ENCODE data around the gene PGBD5. TPM values are rescaled to one million over a fixed set of nuclear protein-coding genes. Genes with fewer than 3 reads are reported as not detected.

The PGBD5 gene
- polyA plus RNA-seq, 1 donor (not counting 4 experiments of a cell fraction or from before 2014, with no cell fraction given) = 0.28 TPM

DNA sequence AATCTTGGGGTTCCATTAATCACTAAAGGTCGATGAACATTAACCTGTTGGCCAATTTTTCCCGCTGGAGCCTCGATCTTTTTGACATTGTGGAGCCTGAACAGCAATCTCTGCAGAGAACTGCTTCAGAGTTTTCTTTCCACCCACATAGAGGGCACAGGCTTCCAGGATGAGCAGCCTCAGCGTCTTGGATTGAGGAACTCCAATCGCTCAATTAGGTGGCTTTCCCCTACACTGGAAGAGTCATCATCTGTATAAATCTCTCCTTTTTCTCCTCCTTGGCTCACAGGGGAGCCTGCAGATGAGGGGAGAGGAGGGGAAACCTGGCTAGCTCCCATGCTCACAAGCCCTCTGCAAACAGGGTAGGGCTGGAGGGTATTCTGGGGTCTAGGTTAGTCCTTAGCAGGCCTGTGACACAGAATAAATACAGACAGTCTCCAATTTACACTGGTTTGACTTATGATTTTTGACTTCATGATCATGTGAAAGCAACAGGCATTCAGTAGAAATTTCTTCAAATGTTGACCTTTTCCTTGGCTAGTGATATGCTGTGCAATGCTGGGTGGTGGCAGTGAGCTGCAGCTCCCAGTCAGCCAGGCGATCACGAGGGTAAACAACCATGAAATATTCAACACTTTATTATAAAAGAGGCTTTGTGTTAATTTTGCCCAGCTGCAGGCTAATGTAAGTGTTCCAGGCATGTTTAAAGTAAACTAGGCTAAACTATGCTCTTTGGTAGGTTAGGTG, 80.8 kb downstream of the PGBD5 start:
- no peaks in the 10 kb centered on the region for H3K4me1 ChIP-seq (ENCODE audit: control insufficient read depth, extremely low read depth, insufficient read depth, low read length)
- no peaks in the 10 kb centered on the region for H4K20me1 ChIP-seq (ENCODE audit: control insufficient read depth, extremely low read depth, insufficient read depth, low read length)
- H3K4me2 ChIP-seq (ENCODE audit: control insufficient read depth, extremely low read depth, insufficient read depth, low read depth, low read length) = no peak overlapping the region
- no peaks in the 10 kb centered on the region for H3K9me3 ChIP-seq (ENCODE audit: control insufficient read depth, low read depth, low read length)
- H3K9ac ChIP-seq (ENCODE audit: control insufficient read depth, extremely low read depth, insufficient read depth, low read length) = no peak overlapping the region
- H3K79me2 ChIP-seq (ENCODE audit: control insufficient read depth, insufficient read depth, low read length) = no peaks in the 10 kb centered on the region
- FAIRE-seq = no peak
- H3K27me3 ChIP-seq (ENCODE audit: control insufficient read depth, extremely low read depth, insufficient read depth, low read length) = peaks cover 16% of the 10 kb centered on the region
- H2AFZ ChIP-seq (ENCODE audit: control insufficient read depth, low read length) = no peak overlapping the region
- H3K9me1 ChIP-seq (ENCODE audit: control insufficient read depth, extremely low read depth, insufficient read depth, low read length) = no peaks in the 10 kb centered on the region
- H3K36me3 ChIP-seq (ENCODE audit: control insufficient read depth in 2 of 2, extremely low read depth in 1 of 2, insufficient read depth in 2 of 2, low read length in 2 of 2) = no peaks in the 10 kb centered on the region
- TF ChIP-seq EZH2 (IDR thresholded peaks at IDR 0.05; ENCODE audit: low read length) = no peak
- TF ChIP-seq, protein P1, sequence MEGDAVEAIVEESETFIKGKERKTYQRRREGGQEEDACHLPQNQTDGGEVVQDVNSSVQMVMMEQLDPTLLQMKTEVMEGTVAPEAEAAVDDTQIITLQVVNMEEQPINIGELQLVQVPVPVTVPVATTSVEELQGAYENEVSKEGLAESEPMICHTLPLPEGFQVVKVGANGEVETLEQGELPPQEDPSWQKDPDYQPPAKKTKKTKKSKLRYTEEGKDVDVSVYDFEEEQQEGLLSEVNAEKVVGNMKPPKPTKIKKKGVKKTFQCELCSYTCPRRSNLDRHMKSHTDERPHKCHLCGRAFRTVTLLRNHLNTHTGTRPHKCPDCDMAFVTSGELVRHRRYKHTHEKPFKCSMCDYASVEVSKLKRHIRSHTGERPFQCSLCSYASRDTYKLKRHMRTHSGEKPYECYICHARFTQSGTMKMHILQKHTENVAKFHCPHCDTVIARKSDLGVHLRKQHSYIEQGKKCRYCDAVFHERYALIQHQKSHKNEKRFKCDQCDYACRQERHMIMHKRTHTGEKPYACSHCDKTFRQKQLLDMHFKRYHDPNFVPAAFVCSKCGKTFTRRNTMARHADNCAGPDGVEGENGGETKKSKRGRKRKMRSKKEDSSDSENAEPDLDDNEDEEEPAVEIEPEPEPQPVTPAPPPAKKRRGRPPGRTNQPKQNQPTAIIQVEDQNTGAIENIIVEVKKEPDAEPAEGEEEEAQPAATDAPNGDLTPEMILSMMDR (optimal IDR thresholded peaks at IDR 0.05 in 1 of 3, IDR thresholded peaks at IDR 0.05 in 1 of 3, conservative IDR thresholded peaks at IDR 0.05 in 1 of 3; ENCODE audit: extremely low read depth in 1 of 3, insufficient read depth in 2 of 3, low read length in 3 of 3) = no peak
- no peak for DNase-seq (ENCODE audit: low read depth, low spot score)
- no peak overlapping the region for H3K4me3 ChIP-seq (ENCODE audit: control insufficient read depth in 2 of 3, extremely low read depth in 1 of 3, insufficient read depth in 2 of 3, low read depth in 1 of 3, low read length in 3 of 3)
- no peak overlapping the region for H3K27ac ChIP-seq (ENCODE audit: control insufficient read depth, insufficient read depth, low read length)
- dilution Hi-C loops (cut with MboI; ENCODE audit: extremely low pct_ligation_motif_present, low sequenced_read_pairs) = no loop called here

DNA sequence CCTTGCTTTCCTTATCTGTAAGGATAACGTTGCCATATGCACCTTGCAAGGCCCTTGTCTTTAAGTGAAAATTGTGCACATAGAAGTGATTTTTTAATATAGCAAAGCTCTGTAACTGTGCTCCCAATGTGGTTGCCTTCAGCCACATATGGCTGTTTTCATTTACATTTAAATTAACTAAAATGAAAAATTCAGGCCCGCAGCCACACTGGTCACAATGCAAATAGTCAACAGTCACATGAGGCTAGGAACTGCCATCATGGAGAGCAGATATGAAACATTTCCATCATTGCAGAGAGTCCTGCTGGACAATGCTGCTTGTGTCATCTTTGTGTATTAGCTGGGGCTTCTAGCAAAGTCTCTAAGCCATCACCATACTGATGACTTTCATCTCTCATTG, 83.4 kb downstream of the PGBD5 start:
- no peaks in the 10 kb centered on the region for H3K9me1 ChIP-seq (ENCODE audit: control insufficient read depth, extremely low read depth, insufficient read depth, low read length)
- no peak overlapping the region for H3K9ac ChIP-seq (ENCODE audit: control insufficient read depth, extremely low read depth, insufficient read depth, low read length)
- DNase-seq (ENCODE audit: low read depth, low spot score) = no peak
- H3K4me3 ChIP-seq (ENCODE audit: control insufficient read depth in 2 of 3, extremely low read depth in 1 of 3, insufficient read depth in 2 of 3, low read depth in 1 of 3, low read length in 3 of 3) = no peak overlapping the region
- H3K27ac ChIP-seq (ENCODE audit: control insufficient read depth, insufficient read depth, low read length) = no peak overlapping the region
- no peaks in the 10 kb centered on the region for H3K9me3 ChIP-seq (ENCODE audit: control insufficient read depth, low read depth, low read length)
- no peaks in the 10 kb centered on the region for H3K4me1 ChIP-seq (ENCODE audit: control insufficient read depth, extremely low read depth, insufficient read depth, low read length)
- no peak overlapping the region for H3K4me2 ChIP-seq (ENCODE audit: control insufficient read depth, extremely low read depth, insufficient read depth, low read depth, low read length)
- no peaks in the 10 kb centered on the region for H3K36me3 ChIP-seq (ENCODE audit: control insufficient read depth in 2 of 2, extremely low read depth in 1 of 2, insufficient read depth in 2 of 2, low read length in 2 of 2)
- H4K20me1 ChIP-seq (ENCODE audit: control insufficient read depth, extremely low read depth, insufficient read depth, low read length) = no peaks in the 10 kb centered on the region
- no peaks in the 10 kb centered on the region for H3K79me2 ChIP-seq (ENCODE audit: control insufficient read depth, insufficient read depth, low read length)
- dilution Hi-C loops (cut with MboI; ENCODE audit: extremely low pct_ligation_motif_present, low sequenced_read_pairs) = no loop called here
- peaks cover 12% of the 10 kb centered on the region for H3K27me3 ChIP-seq (ENCODE audit: control insufficient read depth, extremely low read depth, insufficient read depth, low read length)
- H2AFZ ChIP-seq (ENCODE audit: control insufficient read depth, low read length) = no peak overlapping the region
- no peak for TF ChIP-seq EZH2 (IDR thresholded peaks at IDR 0.05; ENCODE audit: low read length)
- TF ChIP-seq, protein P1 (optimal IDR thresholded peaks at IDR 0.05 in 1 of 3, IDR thresholded peaks at IDR 0.05 in 1 of 3, conservative IDR thresholded peaks at IDR 0.05 in 1 of 3; ENCODE audit: extremely low read depth in 1 of 3, insufficient read depth in 2 of 3, low read length in 3 of 3) = no peak
- FAIRE-seq = no peak

Measured in keratinocyte (primary cell).